ENCODE measurements around the gene FABP3.
"Not testable (repeated sequence)": the region's sequence is repeated elsewhere in the genome, so short reads cannot be mapped to it uniquely, and the experiment has no call there.

The FABP3 gene

DNA sequence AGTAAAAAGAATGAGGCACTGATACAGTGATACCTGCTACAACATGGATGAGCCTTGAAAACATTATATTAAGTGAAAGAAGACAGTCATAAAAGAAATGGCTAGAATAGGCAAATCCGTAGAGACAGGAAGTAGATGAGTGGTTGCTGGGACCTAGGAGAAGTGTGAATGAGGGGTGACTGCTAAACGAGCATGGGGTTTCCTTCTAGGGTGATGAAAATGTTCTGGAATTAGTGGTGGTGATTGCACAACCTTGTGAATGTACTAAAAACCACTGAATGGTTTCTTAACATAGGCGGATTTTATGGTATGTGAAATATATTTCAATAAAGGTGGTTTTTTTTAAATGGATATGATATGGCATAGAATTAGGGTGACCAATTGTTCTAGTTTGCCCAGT lies 27.5 kb upstream of the FABP3 start:
- no peak overlapping the region for H3K4me3 ChIP-seq (ENCODE audit: low read depth, low read length)
- DNase-seq (ENCODE audit: low read depth), result no peak

DNA sequence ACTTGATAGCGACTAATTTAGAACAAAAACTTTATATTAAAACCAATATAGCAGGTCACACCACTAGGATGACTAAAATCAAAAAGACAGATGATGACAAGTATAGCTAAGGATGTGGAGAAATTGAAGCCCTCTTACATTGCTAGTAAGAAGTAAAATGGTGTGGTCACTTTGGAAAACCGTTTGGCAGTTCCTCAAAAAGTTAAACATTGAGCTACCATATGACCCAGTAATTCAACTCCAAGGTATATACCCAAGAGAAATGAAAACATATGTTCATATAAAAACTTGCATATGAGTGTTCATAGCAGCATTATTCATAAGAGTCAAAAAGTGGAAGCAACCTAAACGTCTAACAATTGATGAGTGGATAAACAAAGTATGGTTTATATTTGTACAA lies 27.1 kb upstream of the FABP3 start:
- no peak overlapping the region for H3K4me3 ChIP-seq (ENCODE audit: low read depth, low read length)
- no peak for DNase-seq (ENCODE audit: low read depth)

DNA sequence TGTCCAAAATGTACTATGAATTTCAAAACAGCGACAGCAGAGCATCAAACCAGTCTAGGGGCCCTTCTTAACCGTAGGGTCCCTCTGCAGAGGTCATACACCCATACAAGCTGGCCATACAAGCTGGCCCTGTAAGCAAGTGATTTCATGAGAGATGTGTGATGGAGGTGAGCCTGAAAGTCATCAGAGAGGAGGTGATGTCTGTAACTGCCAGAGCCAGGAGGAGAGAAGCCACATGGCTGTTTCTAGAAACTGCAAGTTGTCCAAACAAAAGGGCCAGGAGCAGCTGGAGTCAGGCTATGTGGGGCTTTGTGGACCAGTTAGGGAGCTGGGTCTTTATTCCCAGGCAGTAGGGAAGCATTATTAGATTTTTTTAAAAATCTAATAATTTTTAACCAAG lies 25.4 kb upstream of the FABP3 start:
- no peak overlapping the region for H3K4me3 ChIP-seq (ENCODE audit: low read depth, low read length)
- DNase-seq (ENCODE audit: low read depth), result no peak

GRCh38 chr1:31397360-31398095 lies 24.7 kb upstream of the FABP3 start:
- no peak for DNase-seq (ENCODE audit: low read depth)
- H3K4me3 ChIP-seq (ENCODE audit: low read depth, low read length), result no peak overlapping the region

DNA sequence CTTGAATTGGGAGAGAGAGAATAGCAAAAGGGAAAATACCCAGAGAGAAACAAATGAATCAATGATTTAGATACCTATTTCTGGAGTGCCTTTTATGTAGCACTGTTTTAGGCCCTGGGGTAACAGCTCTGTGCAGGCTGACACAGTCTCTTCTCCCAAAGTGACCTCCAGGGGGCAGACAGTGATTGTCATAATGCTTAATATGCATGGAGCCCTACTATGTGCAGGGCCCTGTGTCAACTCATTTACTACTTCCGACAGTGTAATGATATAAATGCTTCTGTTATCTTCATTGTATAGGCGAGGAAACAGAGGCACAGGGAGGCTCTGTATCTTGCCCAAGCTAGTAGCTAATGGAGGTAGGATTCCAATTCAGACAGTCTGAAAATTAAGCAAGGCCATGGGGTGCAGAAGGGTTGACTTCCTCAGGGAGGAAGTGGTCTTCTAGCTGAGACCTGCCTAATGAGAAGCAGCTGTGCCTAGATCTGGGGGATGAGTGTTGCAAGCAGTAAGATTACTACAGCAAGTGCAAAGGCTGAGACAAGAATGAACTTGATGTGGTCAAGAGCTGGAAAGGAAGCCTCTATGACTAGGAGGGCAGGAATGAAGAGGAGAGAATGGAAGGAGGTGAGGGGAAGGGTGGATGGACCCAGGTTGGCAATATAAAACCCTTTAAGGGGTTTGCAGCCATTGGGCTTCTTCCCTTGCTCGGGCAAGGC lies 23.9 kb upstream of the FABP3 start:
- peak; percentile 47 for DNase-seq (ENCODE audit: low read depth)

DNA sequence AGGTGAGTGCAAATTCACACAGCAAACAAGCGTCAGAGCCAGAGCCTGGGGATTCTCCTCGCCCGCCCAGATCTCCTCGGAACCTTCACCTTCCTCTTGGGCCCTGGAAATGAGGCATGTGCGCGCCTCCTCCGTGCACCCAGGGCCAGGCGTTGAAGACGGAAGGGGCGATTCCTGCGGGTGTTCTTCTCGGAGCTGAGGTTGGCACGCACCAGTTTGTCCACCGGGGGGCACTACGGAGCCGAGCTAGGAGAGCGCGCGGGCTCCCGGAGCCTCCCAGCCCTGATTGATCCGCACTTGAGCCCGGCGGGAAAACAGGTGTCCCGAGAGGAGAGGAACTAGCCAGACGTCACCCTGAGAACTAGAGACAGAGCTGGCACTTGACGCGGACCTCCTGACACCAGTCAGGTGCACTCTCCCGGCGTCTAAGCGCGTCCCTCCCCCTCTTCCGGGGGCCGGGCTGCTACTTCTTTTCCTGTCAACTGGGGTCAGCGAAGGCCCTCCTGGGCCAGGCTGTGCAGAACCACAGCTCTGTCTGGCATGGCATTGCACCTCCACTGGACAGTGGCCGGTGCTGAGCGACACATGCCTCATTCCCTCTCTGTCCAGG lies 21.8 kb upstream of the FABP3 start:
- H3K4me3 ChIP-seq (ENCODE audit: low read depth, low read length), result peak overlapping the region; percentile 13
- no peak for DNase-seq (ENCODE audit: low read depth)

More for the DNA sequence above, 23.9 kb upstream of the FABP3 start:
- H3K4me3 ChIP-seq (ENCODE audit: low read depth, low read length), result no peak overlapping the region

- H3K4me3 ChIP-seq (ENCODE audit: low read depth, low read length), result no peak overlapping the region
- no peak for DNase-seq (ENCODE audit: low read depth)
These were observed 20.6 kb upstream of the FABP3 start for GRCh38 chr1:31393463-31393862.

GRCh38 chr1:31390071-31390470 lies 17.2 kb upstream of the FABP3 start:
- no peak for DNase-seq (ENCODE audit: low read depth)
- no peak overlapping the region for H3K4me3 ChIP-seq (ENCODE audit: low read depth, low read length)

DNA sequence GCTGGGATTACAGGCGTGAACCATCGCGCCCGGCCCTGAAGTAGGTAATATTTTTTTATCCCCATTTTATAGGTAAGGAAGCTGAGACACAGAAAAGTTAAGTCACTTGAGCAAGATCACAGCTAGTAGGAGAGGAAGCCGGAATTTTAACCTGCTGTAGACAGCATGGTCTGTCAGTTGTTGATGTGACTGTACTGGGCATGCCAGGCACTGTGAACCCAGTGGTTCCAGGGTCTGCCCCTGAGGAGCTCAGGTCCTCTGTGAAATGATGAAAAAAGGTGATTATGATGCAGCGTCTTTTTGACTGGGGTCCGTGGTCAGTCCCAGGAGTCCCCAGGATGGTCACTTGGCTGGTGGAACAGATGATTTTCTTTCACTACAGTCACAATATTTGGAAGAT lies 16.7 kb upstream of the FABP3 start:
- no peak for DNase-seq (ENCODE audit: low read depth)
- no peak overlapping the region for H3K4me3 ChIP-seq (ENCODE audit: low read depth, low read length)

GRCh38 chr1:31387612-31388011 lies 14.7 kb upstream of the FABP3 start:
- DNase-seq (ENCODE audit: low read depth), result no peak
- no peak overlapping the region for H3K4me3 ChIP-seq (ENCODE audit: low read depth, low read length)

- not testable (repeated sequence) for H3K4me3 ChIP-seq (ENCODE audit: low read depth, low read length); DNase-seq (ENCODE audit: low read depth)
These were observed 13.8 kb upstream of the FABP3 start for GRCh38 chr1:31386576-31387243.

DNA sequence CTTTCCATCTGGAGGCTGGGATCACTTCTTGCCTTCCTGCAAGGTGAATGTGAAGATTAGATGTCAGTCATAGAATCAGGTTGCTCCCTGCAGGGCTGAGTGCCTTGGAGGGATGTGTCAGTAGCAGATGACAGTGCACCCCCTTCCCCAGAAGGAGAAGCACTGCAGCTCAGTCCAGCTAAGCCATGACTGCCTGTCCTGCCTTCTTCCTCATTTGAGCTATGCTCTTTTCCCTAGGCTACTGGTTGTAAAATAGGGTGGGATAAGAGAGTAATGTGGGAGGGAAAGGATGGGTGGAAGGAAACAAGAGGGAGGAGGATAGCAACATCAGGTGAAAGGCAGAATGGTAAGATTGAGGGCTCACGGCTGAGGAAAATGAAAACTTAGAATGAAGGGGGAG lies 11.1 kb upstream of the FABP3 start:
- no peak overlapping the region for H3K4me3 ChIP-seq (ENCODE audit: low read depth, low read length)
- no peak for DNase-seq (ENCODE audit: low read depth)

DNA sequence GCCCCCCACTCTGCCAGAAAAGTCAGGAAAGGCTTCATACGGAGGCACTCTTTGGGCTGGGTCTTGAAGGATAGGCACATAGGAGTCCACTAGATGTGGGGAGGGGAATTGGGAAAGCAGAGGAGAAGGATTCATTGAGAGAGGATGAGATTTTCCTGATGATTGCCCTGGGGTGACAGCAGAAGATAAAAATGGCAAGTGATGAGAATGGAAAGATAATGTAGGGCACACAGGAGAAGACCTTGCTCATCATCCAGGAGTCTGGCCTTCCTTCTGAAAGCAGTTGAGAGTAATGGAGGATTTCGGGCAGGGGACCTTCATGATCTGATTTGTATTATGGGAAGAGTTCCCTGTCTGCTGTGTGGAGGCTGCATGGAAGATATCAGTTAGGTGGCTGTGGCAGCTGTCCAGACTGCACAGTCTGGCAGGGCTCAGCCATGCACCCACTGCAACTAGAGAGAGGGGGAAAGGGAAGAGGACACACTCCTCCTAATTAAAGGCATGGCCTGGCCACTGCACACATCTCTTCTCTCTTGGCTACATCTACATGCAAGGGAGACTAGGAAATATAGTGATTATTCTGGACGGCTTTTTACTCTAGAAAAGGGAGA lies 9.6 kb upstream of the FABP3 start:
- DNase-seq (ENCODE audit: low read depth), result no peak
- H3K4me3 ChIP-seq (ENCODE audit: low read depth, low read length), result no peak overlapping the region

DNA sequence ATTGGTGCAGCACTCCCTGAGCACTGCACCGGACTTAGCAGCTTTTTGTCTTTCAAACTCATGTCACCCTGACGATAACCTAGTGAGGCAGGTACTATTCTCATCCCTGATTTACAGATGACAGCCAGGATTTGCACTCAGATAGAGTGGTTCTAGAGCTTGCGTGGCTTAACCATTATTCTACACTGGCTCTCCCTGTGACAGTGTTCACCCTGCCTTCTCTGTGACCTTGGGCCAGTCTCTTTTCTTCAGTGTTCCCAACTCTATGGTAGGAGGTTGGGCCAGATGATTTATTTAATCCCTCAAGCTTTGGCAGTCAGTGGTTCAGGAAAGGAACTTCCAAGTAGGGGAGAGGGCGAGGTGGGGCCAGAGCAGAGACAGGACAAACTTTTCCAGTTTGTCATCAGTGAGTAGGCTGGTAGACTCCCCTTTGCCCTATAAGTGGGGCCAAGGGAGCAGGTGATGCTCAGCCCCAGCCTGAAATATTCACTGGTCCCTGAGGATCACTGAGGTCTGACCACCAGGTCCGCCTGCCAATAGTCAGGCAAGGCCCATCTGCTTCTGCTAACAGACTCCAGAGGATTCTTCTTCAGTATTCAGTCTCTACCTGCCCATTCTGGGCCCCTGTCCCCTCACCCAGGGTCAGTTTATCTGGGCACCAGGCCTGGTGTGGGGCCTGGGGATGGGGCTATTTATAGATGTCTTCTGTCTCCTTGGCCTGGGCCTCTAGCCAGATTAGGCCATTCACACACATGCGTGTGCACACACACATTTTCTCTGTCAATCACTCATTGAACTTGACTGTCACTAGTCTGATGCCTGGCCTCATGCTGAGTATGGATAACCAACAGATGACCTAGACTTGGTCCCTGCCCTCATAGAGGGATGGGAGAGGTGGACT lies 8.8 kb upstream of the FABP3 start:
- DNase-seq (ENCODE audit: low read depth), result peak; percentile 45
- H3K4me3 ChIP-seq (ENCODE audit: low read depth, low read length), result no peak overlapping the region

DNA sequence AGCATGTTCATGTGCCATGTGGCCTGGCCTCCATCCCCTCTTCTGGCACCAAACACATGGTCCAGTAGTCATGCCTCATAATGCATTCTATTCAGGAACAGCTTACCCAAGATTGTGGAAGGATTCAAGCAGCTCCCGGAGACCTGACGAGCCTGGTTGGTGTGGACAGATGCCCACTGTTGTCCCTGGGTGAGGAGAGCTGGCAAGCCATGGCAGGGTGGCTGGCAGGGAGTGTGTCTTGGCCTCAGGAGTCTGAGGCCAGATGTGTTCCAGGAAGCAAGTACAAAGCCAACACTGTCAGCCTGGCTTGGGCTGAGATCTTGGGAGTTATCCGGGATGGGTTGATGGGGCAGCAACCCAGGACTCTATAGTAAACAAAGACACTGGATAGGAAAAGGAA lies 7.3 kb upstream of the FABP3 start:
- H3K4me3 ChIP-seq (ENCODE audit: low read depth, low read length), result no peak overlapping the region
- DNase-seq (ENCODE audit: low read depth), result no peak

DNA sequence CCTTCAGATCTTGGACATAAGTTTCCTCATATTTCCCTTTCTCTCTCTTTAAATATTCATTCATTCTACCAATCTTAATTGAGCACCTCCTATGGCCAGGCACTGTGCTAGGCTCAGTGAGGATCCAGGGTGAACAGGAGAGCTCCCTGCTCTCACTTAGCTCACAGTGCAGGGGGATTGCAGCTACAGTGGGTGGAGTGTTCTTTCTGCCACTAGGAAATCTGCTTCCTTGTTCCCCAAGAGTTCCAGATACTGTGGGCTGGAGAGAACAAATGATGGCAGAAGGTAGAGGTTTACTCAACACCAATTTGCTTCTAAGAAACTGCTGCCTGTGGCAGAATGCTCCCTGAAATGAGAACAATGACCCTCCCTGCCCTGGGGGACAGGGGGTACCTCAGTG lies 5.1 kb upstream of the FABP3 start:
- DNase-seq (ENCODE audit: low read depth), result no peak
- no peak overlapping the region for H3K4me3 ChIP-seq (ENCODE audit: low read depth, low read length)

GRCh38 chr1:31377364-31377863 lies 4.5 kb upstream of the FABP3 start:
- no peak overlapping the region for H3K4me3 ChIP-seq (ENCODE audit: low read depth, low read length)
- DNase-seq (ENCODE audit: low read depth), result no peak

GRCh38 chr1:31376375-31377134 lies 3.7 kb upstream of the FABP3 start:
- peak; percentile 93 for DNase-seq (ENCODE audit: low read depth)
- H3K4me3 ChIP-seq (ENCODE audit: low read depth, low read length), result no peak overlapping the region
